Activated naive CD8-positive, alpha-beta T cell (primary cell): ENCODE data around the gene ADORA1.

ENCODE experiments used
- H3K27ac Mint-ChIP-seq: one replicate; pipeline ENCODE4 v1.8.0; 2021; ENCODE audit warnings: mixed read lengths
- H3K27me3 Mint-ChIP-seq: one replicate; pipeline ENCODE4 v1.8.0; 2021; ENCODE audit warnings: mixed read lengths
- H3K36me3 Mint-ChIP-seq: one replicate; pipeline ENCODE4 v1.8.0; 2021; ENCODE audit warnings: mixed read lengths
- H3K4me1 Mint-ChIP-seq: one replicate; pipeline ENCODE4 v1.8.0; 2021; ENCODE audit warnings: low read depth, mixed read lengths
- H3K4me3 Mint-ChIP-seq: one replicate; pipeline ENCODE4 v1.8.0; 2021; ENCODE audit warnings: mild to moderate bottlenecking, mixed read lengths
- H3K9me3 Mint-ChIP-seq: one replicate; pipeline ENCODE4 v1.8.0; 2021; ENCODE audit warnings: low read depth, mixed read lengths

ADORA1 gene

DNA sequence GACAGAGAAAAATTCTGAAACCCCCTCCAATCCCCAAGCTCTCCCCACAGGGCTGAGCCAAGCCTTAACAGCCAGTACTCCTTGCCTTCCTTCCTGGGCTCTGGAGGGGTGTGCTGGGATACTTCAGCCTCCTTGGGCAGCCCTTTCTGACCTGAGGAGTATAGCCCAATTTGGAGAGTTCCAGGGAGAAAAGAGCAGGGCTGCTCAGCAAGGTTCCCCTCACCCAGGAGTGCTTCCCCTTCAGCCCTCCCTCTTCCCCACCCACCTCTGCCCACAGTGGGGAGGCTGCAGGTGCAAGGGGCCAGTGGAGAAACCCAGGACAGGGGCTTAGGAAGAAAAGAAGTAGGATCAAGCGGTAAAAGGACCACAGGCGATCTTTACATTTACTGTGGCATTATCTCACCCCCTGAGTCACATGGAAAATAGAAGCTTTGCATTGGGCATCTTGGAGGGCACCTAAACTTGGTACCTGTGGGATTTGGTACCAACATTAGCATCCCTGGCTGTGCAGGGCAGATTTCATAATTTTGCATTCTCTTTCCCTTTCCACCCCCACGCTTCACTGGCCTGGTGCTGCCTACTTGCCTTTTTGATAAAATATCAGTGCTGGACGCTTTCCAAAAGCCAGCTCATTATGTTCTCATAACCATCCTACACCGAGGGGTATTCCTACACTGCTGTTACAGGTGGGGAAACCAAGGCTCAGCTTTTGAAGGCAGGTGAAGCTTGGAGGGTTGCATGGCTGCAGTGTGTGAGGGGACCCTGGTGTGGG is 2.8 kb upstream of the ADORA1 start:
- H3K4me3 Mint-ChIP-seq: no peak overlapping the region
- no peaks in the 10 kb centered on the region for H3K9me3 Mint-ChIP-seq
- no peak overlapping the region for H3K27ac Mint-ChIP-seq
- peaks cover 15% of the 10 kb centered on the region for H3K4me1 Mint-ChIP-seq
- no peaks in the 10 kb centered on the region for H3K36me3 Mint-ChIP-seq
- H3K27me3 Mint-ChIP-seq: peaks cover 46% of the 10 kb centered on the region

DNA sequence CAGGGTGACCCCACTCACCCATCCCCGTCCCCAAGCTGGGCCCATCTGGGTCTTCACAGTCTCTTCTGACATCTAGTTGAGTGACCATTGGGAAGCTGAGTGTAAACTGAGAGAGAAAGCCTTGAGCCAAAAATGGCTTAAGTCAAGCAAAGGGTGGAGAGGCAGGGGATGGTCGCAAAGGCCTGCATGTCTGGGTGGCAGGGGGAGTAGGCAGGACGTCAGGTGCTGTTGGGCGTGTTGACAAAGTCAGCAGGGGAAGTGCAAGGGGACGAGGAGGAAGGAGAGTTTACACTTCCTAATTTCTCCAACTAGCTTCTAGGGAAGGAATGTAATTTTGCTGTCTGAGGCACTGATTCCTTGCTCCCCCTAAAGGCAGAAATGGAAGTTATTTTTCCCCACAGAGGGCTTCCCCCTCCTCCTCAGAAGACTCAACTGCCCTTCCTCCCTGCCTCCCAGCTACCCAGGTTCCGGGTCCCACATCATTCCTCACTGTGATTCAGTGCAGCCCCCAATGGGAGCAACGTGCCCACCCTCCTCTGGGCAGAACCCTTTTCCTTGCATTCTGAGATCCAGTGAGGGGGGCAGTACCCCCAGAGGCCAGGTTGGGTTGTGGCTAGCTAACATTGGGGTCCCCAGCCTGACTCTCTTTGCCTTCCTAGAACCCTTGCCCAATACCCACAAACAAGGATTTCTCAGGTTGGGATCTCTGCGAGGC is 1.2 kb upstream of the ADORA1 start:
- H3K4me1 Mint-ChIP-seq: peaks cover 15% of the 10 kb centered on the region
- no peak overlapping the region for H3K27ac Mint-ChIP-seq
- peaks cover 34% of the 10 kb centered on the region for H3K27me3 Mint-ChIP-seq
- H3K9me3 Mint-ChIP-seq: no peaks in the 10 kb centered on the region
- H3K4me3 Mint-ChIP-seq: no peak overlapping the region
- H3K36me3 Mint-ChIP-seq: no peaks in the 10 kb centered on the region

DNA sequence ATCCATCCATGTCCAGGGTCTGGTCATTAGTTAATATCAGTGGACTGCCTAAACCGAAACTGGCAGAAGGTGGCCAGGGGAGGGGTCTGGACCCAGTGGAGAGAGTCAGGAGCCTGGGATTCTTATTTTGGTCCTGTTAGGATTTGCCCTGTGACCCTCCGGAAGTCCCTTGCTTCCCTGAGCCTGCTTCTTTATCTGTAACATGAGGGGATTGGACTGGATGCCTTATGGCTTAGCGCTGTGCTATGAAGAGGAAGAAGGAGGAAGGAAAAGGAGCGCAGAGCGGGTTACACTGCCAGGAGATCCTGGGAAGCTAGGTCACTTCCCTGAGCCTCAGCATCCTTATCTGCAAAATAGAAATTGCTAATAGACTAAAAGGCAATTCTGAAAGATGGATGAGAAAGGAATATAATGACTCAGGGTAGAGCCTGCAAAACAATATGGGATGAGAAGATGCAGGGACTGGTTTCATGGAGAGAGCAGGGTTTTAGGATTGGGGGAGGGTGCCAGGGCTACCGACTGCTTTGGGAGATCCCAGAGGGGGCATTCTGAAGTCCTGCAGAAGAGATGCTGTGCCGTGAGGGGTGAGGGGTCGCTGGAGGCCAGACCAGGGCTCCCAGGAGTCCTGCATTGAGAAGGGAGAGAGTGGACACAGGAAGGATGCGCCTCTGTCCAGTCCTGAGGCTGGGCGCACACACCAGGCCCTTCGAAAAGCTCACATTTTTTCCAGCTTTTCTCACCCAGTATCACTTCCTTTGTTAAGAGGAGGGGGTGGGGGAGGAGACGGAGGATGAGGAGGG is 460 bp upstream of the ADORA1 start:
- H3K4me3 Mint-ChIP-seq: peak overlapping the region; percentile 62
- H3K36me3 Mint-ChIP-seq: no peaks in the 10 kb centered on the region
- H3K4me1 Mint-ChIP-seq: peaks cover 12% of the 10 kb centered on the region
- no peaks in the 10 kb centered on the region for H3K9me3 Mint-ChIP-seq
- no peak overlapping the region for H3K27ac Mint-ChIP-seq
- H3K27me3 Mint-ChIP-seq: peaks cover 30% of the 10 kb centered on the region

DNA sequence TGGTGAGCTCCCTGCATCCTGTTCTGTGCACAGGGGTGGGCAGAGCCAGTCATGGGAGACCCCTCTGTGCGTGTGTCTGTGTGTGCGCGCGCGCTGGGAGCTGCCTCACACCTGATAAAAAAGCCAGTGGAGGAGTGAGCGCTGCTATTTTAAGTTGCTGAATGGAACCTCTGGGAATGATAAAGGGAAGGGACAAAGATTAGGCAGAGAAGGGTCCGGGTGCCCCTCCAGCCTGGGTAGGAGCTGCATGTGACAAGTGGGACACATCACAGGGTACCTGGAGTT is 847 bp downstream of the ADORA1 start:
- peaks cover 12% of the 10 kb centered on the region for H3K4me1 Mint-ChIP-seq
- H3K4me3 Mint-ChIP-seq: peak overlapping the region; percentile 20
- H3K9me3 Mint-ChIP-seq: no peaks in the 10 kb centered on the region
- no peaks in the 10 kb centered on the region for H3K36me3 Mint-ChIP-seq
- peaks cover 27% of the 10 kb centered on the region for H3K27me3 Mint-ChIP-seq
- no peak overlapping the region for H3K27ac Mint-ChIP-seq

DNA sequence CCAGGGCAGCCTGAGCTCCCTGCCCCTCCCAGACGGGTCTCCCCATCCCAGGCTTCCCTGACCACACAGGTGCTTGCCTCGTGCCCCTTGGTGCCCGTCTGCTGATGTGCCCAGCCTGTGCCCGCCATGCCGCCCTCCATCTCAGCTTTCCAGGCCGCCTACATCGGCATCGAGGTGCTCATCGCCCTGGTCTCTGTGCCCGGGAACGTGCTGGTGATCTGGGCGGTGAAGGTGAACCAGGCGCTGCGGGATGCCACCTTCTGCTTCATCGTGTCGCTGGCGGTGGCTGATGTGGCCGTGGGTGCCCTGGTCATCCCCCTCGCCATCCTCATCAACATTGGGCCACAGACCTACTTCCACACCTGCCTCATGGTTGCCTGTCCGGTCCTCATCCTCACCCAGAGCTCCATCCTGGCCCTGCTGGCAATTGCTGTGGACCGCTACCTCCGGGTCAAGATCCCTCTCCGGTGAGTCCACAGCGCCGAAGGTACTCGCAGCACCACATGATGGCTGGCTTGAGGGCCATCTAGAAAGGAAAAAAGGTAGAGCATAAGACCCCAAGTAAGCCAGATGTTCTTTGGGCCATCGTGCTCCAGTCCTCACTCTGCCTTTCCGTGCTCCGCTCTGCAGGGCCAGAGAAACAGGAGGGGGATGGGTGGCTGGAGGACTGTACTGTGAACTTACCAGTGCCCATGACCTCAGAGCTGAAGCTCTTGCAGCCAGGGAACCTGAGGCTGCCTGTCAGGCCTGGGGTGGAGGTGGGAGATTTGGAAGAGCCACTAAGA is 1.4 kb downstream of the ADORA1 start:
- Mint-ChIP-seq H3K27ac (no peak overlapping the region), H3K27me3 (peaks cover 23% of the 10 kb centered on the region), H3K4me3 (no peak overlapping the region), H3K9me3 (no peaks in the 10 kb centered on the region), H3K36me3 (no peaks in the 10 kb centered on the region), H3K4me1 (peaks cover 12% of the 10 kb centered on the region)

DNA sequence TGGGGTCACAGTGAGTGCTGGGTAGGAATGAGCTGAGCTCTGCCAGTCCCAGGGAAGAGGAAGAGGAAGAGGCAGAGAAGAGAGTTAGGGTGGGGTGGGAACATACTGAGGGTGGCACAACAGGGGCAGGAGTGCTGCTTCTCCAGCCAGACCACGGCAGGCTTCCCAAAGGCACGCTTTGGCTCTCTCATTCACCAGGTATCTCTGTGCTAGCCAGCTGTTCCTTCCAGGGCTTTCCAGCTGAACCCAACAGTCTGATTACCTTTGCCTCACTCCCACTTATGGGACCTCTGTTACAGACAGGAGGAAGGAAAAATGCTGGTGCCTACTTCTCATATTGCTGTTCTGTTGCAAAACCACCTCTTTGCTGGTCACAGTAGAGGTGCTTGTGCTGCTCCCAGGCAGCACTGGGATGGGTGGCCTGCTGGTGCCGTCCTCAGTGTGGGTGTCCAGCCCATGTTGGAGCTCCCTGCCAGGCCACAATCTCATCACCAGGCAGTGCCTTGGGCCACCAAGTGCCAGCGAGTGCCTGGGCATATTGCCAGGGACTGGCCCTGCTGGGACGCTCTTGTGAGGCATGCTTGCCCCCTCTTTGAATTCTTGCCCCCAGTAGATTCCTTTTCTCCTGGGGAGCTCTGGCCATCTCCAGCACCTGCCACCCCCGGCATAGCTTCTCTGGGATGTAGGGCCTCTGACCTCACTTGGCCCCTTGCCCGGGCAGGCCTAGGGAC is 2.1 kb downstream of the ADORA1 start:
- H3K27me3 Mint-ChIP-seq: peaks cover 23% of the 10 kb centered on the region
- no peak overlapping the region for H3K4me3 Mint-ChIP-seq
- no peaks in the 10 kb centered on the region for H3K36me3 Mint-ChIP-seq
- H3K4me1 Mint-ChIP-seq: peaks cover 12% of the 10 kb centered on the region
- H3K9me3 Mint-ChIP-seq: no peaks in the 10 kb centered on the region
- no peak overlapping the region for H3K27ac Mint-ChIP-seq

DNA sequence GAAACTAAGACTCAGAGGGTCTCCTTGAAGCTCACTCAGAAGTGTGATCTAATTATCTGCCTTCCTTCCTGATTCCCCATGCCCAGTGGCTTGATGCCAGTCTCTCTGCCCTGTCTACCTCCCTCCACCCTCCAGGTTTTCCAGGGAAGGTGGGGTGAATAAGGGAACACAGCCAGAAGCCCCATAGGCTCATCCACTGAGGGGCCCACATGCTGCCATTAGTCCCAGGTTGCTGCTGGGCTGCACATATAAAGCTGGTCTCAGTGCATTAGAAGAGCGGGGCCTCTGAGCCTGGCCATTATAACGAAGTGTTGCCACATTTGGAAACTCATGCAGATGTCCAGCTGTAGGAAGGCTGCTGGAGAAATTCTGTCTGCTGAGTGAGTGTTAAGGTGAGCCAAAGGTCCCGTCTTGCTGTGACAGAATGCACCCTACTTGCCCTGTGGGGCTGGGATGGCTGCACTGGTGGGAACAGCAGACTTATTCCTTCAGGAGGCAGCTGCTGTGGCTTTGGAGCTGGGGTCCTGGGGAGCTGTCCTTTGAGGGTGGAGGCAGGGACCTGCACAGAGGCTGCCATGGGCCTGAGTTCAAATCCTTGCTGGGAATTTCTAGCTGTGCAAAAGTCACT is 2.9 kb downstream of the ADORA1 start:
- H3K27me3 Mint-ChIP-seq: peaks cover 21% of the 10 kb centered on the region
- H3K27ac Mint-ChIP-seq: no peak overlapping the region
- no peaks in the 10 kb centered on the region for H3K36me3 Mint-ChIP-seq
- H3K4me3 Mint-ChIP-seq: no peak overlapping the region
- H3K9me3 Mint-ChIP-seq: no peaks in the 10 kb centered on the region
- peaks cover 12% of the 10 kb centered on the region for H3K4me1 Mint-ChIP-seq

DNA sequence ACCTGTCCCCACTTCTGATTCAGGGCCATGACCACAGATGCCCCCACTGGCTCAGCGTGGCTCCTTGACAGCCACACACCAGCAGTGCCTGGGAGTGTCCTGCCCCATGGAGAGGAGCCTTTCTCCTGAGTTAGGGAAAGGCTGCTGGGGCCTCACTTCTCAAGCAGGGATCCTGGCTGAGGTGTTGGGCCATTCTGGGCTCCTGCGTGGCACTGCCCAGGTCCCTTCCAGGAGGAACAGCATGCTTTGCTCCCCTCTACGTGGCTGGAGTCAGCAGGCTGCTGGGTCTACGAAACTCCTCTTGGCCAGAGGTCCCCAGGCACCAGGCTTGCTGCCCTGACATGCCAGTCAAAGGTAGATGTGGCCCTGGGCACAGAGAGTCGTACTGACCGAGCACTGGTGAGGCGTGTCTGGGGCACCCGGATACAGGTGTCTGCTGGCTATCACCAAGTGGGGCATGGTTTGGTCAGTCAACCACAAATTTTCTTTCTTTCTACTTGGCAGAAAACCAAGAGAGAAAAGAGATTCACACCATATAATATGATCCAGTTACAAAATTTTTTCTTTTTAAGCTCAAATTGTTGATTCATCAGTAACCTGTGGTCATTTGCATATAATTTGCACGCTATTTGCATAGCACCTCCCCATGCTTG is 4.1 kb downstream of the ADORA1 start:
- Mint-ChIP-seq H3K27me3 (peaks cover 14% of the 10 kb centered on the region), H3K4me1 (peaks cover 10% of the 10 kb centered on the region), H3K4me3 (no peak overlapping the region), H3K36me3 (no peaks in the 10 kb centered on the region), H3K9me3 (no peaks in the 10 kb centered on the region), H3K27ac (no peak overlapping the region)

DNA sequence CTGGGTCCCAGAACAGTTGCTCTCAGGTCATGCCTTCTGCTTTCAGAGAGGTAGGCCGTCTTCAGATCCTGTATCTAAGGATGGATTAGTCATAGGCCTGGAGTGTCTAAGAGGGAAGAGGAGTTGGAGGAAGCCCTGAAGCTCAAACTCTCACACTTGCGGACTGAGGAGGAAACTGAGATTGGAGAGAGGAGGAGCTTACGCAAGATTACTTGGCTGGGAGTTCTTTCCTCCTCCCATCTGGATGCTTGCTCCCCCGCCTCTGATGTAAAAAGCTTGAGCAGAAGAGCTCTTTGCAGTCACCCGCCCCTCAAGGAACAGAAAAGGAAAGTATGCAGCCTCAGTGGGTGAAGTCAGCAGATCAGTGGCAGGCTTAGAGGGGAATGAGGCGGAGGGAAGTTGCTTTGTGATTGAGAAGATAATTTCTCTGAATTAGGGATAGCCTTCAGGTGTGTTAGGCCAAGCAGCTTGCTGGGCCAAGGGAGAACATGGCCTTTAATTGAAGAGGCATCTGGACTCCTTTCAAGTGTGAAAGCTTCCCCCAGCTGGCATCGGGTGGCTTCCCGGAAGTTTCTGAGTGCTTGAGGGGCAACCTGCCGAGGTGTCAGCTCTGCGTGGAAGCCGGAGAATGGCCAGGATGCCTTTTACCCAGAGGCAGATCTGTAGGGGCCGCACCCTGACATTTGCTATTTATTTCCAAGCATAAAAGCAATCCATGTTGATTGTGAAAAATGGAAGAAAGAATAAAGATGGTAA is 6.6 kb downstream of the ADORA1 start:
- H3K4me3 Mint-ChIP-seq: no peak overlapping the region
- H3K4me1 Mint-ChIP-seq: no peaks in the 10 kb centered on the region
- no peak overlapping the region for H3K27ac Mint-ChIP-seq
- no peaks in the 10 kb centered on the region for H3K9me3 Mint-ChIP-seq
- peaks cover 2% of the 10 kb centered on the region for H3K27me3 Mint-ChIP-seq
- H3K36me3 Mint-ChIP-seq: no peaks in the 10 kb centered on the region

DNA sequence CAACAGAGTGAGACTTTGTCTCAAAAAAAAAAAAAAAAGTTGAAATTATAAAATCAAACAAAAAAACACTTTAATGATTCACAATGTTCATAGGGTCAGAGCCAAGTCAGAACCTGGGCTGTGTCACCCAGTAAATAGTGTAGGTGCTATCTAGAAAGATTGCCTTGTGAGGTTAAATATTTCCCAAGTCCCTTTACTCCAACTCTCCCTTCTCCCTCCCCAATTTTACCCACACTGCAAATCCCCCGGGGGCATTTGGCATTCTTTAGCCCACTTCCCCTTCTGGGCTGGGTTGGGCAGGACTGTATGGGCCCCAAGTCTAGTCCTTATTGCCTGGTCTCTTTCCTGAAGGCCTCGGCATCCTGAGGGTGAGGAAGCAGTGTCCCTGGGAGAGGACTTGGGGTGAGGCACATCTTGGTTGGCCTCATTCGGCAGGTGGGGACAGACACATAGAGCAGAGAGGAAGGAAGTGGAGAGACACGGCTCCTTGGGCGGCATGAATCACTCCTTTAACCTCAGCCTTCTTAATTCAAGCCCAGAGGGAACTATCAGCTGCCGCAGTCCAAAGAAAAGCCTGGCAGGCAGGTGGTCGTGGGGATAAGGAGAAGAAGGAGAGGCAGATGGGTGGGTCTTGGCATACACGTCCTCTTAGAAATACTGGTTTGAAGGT is 8.2 kb downstream of the ADORA1 start:
- no peaks in the 10 kb centered on the region for H3K27me3 Mint-ChIP-seq
- no peak overlapping the region for H3K4me3 Mint-ChIP-seq
- H3K4me1 Mint-ChIP-seq: no peaks in the 10 kb centered on the region
- H3K9me3 Mint-ChIP-seq: no peaks in the 10 kb centered on the region
- no peaks in the 10 kb centered on the region for H3K36me3 Mint-ChIP-seq
- H3K27ac Mint-ChIP-seq: no peak overlapping the region

DNA sequence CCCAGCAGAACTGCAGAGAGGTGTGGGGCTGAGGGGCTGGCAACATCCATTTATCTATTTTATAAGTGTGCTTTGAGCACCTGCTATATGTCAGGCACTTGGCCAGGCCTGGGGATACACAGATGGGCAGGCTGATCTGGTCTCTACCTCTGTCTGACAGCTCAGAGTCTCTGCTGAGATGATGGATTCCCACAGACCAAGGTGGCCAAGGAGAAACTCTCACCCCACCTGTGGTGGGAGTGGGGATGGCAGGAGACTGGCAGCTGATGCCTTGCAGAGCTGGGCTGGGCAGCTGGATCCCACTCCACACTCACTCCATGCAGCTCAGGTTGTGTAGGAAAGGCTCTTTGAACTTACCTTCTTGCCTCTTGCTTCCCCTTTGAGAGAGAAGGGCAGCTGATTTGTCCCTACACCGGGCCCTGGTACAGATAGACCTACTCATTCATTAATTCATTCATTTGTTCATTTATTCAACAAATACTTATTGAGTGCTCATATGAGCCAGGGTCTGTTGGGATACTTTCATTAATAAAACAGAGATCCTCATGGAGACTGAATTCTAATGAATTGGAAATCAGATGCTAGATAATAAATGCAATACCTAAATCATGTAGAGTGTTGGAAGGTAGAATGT is 9.0 kb downstream of the ADORA1 start:
- Mint-ChIP-seq H3K4me3 (no peak overlapping the region), H3K27me3 (no peaks in the 10 kb centered on the region), H3K9me3 (no peaks in the 10 kb centered on the region), H3K4me1 (no peaks in the 10 kb centered on the region), H3K27ac (no peak overlapping the region), H3K36me3 (no peaks in the 10 kb centered on the region)

DNA sequence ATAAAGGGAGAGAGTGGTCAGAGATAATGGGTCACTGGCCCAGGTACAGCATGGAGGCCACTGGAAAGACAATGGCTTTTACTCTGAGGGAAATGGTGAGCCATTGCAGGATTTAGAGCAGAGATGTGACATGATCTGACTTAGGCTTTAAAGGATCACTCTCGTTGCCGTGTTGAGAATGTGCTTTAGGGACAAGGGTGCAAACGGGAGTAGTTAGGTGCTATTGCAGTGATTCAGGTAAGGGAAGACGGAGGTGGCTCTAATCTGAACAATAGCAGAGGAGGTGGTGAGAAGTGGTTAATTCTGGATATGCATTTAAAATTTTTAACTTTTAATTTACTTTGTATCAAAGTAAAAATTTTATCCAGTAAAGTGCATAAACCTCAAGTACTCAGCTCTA is 9.8 kb downstream of the ADORA1 start:
- no peaks in the 10 kb centered on the region for H3K36me3 Mint-ChIP-seq
- H3K4me3 Mint-ChIP-seq: no peak overlapping the region
- H3K27me3 Mint-ChIP-seq: peaks cover 3% of the 10 kb centered on the region
- H3K27ac Mint-ChIP-seq: no peak overlapping the region
- H3K9me3 Mint-ChIP-seq: no peaks in the 10 kb centered on the region
- no peaks in the 10 kb centered on the region for H3K4me1 Mint-ChIP-seq
